GM12801 (cell line): Measurements from ENCODE around the gene GOLGA7B.

Experiments used
- TF ChIP-seq, protein P1 (sequence below): IDR thresholded peaks from one replicate; pipeline ENCODE4 v1.5.1; 2011; ENCODE audit warnings: control low read depth; ENCODE audit not compliant: insufficient read length; ENCODE audit errors: extremely low read depth

The GOLGA7B gene

DNA sequence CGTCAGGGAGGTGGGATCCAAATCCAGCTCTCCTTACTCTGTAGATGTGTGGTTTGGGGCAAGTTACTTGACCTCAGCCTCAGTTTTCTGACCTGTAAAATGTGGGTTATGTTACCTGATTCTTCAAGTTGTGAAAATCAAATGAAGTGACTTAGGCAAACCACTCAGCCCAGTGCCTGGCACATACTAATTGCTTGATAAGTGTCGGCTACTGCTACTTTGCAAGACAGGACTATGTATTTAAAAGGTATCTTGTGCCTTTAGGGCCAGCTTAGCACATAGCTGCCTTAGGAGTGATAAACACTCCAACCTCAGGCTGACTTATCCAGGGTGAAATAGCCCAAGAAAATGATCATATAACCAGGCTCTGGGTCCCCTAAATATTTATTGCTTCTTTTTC is 42.9 kb downstream of the GOLGA7B start:
- TF ChIP-seq, protein P1, sequence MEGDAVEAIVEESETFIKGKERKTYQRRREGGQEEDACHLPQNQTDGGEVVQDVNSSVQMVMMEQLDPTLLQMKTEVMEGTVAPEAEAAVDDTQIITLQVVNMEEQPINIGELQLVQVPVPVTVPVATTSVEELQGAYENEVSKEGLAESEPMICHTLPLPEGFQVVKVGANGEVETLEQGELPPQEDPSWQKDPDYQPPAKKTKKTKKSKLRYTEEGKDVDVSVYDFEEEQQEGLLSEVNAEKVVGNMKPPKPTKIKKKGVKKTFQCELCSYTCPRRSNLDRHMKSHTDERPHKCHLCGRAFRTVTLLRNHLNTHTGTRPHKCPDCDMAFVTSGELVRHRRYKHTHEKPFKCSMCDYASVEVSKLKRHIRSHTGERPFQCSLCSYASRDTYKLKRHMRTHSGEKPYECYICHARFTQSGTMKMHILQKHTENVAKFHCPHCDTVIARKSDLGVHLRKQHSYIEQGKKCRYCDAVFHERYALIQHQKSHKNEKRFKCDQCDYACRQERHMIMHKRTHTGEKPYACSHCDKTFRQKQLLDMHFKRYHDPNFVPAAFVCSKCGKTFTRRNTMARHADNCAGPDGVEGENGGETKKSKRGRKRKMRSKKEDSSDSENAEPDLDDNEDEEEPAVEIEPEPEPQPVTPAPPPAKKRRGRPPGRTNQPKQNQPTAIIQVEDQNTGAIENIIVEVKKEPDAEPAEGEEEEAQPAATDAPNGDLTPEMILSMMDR: no peak

DNA sequence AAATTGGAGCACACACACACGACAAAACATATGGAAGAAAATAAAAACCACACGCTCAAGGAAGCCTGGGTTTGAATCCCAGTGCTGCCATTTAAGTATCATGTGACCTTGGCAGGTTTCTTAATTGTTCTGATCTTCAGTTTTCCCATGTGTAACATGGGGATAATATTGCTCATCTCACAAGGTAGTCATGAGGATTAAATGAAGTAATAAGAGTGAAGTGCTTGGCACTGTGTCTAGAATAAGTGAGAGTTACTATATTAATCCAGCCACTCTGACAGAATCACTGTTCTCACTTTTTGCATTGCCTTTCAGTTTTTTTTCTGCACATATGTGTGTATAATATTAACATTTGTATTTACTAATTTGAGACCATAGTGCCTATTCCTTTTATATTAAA is 43.3 kb downstream of the GOLGA7B start:
- TF ChIP-seq, protein P1: no peak

DNA sequence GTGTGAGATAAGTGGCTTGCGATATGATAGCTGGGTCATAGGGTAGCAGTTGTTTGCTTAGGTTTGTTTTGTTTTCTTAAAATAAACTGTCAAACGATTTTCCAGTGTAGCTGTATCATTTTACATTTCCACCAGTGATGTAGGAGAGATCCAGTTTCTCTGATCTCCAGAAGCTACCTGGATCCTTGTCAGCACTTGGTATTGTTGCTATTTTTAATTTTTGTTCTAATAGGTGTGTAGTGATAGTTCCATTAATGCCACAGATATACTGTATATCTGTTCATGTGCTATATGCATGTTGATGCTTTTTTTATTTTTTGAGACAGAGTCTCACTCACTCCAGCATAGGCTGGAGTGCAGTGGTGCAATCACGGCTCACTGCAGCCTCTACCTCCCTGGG is 44.4 kb downstream of the GOLGA7B start:
- TF ChIP-seq, protein P1: no peak

DNA sequence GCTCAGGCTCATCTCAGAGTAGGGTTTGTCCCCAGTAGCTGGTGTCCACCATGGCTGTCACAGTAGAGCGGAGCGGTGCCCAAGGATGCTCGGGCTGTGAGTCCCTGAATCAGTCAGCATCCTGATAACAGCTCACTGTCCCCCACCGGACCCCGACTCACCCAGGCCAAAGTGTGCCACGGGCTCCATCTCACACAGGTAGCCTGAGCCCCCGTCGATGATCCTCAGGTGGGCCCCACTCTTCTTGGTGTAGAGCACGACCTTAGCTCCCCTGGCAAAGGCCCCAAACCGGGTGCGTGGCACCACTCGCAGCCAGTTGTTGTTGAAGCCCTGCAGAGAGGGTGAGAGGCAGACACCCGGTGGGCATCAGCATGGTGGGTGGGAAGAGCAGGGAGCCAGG is 45.4 kb downstream of the GOLGA7B start:
- TF ChIP-seq, protein P1: no peak

DNA sequence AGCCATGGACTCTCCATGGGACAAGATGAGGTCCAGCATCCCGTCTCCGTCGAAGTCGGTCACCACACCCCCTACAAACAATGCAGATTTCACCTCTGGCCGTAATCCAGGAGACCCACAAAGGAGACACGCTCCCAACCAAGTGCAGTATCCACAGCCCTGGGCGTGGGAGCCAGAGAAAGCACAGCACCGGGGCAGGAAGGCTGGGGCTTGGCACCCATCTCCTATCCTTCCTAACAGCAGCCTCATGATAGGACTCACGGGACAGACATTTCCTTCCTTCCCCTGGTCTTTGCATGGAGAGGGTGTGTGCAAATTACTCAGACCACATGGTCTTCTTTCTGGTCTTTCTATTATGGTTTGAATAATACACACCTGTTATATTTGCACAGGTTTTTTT is 46.3 kb downstream of the GOLGA7B start:
- TF ChIP-seq, protein P1: no peak

DNA sequence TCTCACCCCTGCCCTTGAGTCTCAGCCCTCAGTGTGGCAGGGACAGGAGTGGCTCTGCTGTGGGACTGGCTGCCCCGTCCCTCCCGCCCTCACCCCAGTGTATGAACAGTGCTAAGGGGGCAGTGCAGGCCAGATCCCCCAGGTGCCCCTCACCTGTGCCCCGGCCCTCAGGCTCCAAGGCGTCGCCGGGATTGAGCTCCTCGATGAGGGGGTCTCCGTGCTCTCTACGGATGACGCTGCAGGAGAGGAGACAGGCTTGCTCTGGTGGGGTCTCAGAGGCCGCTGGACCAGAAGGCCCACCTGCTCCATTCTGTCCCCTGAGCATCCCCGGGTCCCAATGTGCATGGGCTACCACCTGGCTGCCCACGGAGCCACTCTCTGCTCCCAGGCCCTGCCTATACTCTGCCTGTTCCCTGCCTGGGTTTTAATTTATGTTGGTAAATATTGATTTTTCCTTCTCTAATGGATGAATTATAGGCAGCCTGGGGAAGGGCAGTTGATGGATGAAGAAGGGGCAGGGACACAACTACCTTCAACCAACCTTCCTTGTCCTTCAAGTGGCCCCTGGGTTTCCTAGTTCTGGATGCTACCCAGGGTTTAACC is 47.2 kb downstream of the GOLGA7B start:
- TF ChIP-seq, protein P1: no peak

DNA sequence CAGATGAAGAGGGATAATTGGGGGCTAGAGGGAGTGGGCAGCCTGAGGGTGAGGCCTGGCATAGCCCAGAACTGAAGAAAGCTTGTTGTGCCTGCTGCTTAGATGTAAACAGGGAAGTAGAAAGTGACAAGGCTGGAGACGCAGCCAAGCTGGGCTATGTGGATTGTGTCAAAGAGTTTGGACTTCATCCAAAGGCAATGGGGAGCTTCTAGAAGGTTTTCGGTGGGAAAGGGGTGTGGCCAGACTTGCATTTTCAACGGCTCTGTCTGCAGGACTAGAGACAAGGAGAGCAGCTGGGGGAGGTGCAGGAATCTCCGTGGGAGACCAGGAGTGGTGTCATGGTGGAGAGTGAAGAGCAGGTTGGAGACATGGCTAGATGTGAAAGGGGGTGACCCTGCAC is 48.8 kb downstream of the GOLGA7B start:
- TF ChIP-seq, protein P1: no peak
